ENCODE results near the gene PAPPA.

Gene PAPPA, protein sequence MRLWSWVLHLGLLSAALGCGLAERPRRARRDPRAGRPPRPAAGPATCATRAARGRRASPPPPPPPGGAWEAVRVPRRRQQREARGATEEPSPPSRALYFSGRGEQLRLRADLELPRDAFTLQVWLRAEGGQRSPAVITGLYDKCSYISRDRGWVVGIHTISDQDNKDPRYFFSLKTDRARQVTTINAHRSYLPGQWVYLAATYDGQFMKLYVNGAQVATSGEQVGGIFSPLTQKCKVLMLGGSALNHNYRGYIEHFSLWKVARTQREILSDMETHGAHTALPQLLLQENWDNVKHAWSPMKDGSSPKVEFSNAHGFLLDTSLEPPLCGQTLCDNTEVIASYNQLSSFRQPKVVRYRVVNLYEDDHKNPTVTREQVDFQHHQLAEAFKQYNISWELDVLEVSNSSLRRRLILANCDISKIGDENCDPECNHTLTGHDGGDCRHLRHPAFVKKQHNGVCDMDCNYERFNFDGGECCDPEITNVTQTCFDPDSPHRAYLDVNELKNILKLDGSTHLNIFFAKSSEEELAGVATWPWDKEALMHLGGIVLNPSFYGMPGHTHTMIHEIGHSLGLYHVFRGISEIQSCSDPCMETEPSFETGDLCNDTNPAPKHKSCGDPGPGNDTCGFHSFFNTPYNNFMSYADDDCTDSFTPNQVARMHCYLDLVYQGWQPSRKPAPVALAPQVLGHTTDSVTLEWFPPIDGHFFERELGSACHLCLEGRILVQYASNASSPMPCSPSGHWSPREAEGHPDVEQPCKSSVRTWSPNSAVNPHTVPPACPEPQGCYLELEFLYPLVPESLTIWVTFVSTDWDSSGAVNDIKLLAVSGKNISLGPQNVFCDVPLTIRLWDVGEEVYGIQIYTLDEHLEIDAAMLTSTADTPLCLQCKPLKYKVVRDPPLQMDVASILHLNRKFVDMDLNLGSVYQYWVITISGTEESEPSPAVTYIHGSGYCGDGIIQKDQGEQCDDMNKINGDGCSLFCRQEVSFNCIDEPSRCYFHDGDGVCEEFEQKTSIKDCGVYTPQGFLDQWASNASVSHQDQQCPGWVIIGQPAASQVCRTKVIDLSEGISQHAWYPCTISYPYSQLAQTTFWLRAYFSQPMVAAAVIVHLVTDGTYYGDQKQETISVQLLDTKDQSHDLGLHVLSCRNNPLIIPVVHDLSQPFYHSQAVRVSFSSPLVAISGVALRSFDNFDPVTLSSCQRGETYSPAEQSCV (N-terminal part only)

DNA sequence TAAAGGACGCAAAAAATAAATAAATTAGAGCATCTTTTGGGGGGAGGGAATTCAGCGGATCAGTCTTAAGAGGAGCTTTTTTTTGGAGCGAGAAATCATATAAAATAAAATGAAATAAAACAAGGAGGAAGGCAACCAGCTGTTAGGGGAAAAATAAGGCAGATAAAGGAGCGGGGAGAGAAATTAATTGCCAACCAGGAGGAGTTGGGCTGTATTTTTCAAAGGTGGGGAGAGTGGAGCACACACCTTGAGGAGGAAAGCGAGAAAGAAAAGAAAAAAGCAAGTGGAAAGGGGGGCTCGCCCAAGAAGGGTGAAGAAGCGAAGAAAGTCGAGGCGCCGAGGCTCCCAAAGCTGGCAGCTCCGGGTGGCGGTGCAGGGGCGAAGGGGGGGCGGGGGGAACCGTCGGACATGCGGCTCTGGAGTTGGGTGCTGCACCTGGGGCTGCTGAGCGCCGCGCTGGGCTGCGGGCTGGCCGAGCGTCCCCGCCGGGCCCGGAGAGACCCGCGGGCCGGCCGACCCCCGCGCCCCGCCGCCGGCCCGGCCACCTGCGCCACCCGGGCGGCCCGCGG is at the start of gene PAPPA:
Gene PAPPA (plus strand): TSS at position 27 of the 569 bp plus-strand sequence. CDS start 382 bp downstream, at position 409.
- no peak for DNase-seq

DNA sequence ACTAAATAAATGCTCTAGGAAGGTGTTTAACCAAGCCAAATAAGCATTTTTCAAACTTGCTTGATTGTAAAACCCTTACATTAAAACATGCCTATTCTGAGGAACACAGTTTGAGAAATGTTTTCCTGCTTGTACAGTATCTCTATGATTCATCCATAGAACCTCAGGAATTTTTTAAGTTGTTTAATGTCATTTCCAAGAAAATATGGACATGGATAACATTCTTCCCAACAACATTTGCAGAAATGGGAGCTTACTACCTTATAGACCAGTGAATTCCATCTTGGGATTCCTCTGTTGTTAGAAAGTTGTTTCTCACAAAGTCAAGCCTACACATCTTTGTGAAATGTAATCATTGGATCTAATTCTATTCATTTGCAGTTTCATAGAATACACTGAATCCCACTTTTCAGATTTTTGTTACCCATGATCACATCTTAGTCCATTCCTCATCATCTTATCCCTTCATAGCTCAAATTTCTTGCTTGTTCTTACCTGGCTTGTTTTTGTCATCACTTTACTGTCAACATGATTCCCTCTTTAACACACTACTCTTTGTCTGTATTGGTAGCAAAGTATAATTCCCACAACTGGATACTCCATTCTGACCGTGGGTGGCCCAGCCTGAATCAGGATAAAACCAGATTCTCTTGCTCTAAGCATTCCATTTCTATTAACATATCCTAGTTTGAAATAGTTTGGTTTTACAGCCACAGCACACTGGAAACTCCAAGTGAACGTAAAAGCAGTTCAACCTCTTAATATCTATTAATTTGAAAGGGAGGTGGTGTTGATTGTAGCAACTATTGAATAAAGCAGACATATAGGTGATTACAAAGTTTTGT is 49.4 kb upstream of the PAPPA start:
- no peak for DNase-seq

DNA sequence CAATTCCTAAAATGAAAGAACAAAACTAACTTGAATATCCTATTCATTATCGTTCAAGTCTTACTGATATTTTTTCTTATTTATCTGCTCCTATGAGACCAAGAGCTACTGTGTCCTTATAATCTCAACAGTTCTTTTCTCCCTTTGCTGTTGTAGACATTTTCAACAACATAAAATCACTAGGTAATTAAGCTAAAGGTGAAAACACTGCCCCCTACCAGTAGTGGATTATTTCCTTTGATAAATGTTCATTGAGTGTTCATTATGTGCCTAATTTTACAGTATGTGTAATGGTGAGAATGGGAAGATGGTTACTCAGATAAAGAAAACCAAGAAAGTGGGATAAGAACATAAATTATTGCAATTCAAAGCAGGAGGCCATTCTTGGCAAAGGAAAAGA is 41.4 kb upstream of the PAPPA start:
- peak; percentile 11 for DNase-seq

DNA sequence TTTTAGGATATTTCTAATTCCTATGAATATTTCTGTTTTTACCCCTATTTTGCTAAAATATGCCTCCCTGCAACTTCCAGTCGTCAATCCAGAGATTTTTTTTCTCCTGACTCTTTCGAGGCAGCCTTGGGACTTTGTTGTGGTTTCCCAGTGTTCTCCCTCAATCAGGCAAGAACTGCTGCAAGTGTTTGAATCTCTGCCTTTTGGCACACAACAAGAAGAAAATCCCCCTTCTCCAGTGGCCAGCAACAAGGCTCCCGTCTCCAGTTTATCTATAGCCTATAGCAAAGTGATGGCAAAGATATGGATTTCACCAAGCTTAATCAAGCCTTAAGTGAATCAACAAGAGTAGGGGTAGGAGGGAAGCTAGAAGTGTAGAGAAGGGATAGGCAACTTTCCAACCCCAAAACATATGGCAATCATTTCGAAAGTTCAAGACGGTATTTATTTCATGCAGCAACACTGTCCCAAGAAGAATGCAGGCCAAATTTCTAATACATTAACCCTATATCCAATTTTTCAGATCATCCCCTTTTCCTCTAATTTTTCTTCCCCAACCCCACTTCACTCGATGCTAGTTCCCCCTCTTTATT is 37.7 kb upstream of the PAPPA start:
- DNase-seq, result no peak

DNA sequence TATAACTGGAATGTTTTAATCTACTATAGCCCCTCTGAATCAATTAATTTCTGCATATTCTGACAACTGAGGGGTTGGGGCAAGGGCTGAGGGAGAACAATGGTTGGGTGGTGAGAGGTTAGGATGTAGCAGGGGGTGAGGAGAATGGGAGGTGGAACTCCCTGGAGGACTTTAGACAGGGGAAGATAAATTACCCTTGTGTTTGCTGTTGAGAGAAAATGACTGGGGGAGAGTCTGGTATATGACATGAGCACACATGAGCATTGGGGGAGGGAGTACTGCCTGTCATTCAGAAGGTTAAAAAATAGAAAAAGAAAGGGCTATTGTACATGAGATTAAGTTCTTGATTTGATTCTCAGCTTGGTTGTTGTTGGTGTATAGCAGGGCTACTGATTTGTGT is 37.2 kb upstream of the PAPPA start:
- DNase-seq, result no peak

DNA sequence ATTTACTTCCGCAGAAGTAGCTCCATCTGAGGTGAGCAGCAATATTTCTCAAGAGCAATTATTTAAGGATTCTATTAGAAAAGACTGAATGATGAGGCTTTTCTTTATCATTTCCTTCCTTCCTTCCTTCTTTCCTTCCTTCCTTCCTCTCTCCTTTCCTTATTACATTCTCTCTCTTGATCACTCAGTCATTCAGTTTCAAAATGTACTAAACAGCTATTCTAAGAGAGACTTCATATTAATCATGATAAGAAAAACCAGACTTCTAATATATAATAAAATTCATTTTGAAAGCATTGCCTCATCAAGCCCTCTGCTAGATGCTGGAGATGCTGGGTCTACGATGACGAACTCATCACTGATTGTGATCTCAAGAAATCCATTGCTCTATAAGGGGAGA is 30.4 kb upstream of the PAPPA start:
- no peak for DNase-seq

DNA sequence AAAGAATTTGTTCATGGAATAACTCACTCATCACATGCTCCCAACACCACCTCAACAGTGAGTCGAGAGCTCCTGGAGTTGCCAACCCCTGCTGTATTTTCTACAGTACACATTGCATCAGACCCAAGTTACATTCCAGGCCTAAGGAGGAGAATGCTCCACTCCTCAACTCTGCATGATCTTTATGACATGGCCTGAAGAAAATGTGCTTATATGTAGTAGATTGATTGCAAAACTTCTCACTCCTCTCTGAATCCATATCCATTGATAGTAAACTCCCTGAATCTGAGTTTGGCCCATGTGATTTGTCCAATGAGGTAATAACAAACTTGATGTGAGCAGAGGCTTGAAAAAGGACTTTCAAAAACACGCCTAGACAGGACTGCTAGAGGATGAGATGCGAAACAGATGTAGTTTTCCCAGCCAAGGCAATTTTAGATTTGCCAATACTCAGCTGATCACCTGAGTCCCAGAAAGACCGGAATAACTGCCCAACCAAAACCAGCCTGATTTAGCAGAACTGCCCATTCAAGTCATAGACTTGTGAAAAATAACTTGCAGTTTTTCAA is 29.0 kb upstream of the PAPPA start:
- no peak for DNase-seq

DNA sequence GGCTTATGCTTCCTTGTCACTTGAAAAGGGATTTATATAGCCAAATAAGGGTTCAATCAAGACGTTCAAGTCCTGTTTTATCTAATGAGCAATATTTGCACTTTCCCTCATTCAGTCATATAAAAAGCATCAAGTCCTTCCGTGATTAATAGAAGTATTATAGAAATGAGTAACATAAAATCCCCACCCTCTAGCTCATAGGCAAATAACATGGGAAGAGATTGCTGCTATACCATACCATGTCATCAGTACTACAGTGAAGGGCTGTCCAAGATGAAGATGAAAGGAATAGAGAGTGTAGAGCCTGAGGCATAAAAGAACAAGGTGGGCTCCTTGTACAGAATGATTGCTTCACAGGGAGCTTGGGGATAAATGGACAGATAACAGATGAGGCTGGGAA is 20.4 kb upstream of the PAPPA start:
- DNase-seq, result no peak

DNA sequence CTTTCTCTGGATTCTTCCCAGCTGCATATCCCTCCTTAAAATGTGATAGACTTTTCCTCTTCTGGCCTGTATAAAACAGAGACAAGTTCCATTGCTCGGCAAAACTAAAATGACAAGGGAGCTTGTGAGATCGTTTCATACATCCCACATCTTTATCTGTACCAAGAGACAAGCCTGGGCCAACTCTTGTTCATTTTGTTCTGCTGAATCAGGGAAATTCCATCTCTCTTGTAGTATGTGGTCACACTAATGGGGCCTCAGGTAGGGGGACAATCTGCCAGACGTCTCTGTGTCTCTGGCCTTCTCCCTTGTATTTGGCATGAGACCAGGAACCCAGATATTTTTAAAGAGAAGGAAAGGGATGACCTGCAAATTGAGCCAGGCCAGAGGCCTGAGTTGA is 18.6 kb upstream of the PAPPA start:
- no peak for DNase-seq

DNA sequence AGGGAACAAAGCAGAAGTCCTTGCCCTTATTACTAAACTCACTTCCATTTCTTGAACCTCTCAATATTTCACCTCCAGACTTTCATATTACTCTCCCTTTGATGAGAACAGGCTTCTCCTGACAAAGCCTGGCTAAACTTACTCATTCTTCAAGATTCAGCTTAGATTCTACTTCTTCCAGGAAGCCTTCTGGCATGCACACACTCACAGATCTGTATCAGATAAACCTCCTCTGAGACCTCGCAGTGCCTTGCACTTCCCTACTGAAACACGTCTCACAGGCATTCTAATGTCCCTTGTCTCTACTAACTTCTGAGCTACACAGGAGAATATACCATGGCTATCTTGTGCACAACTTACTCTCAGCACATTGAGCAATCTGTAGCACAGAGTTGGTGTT is 16.6 kb upstream of the PAPPA start:
- DNase-seq, result no peak

DNA sequence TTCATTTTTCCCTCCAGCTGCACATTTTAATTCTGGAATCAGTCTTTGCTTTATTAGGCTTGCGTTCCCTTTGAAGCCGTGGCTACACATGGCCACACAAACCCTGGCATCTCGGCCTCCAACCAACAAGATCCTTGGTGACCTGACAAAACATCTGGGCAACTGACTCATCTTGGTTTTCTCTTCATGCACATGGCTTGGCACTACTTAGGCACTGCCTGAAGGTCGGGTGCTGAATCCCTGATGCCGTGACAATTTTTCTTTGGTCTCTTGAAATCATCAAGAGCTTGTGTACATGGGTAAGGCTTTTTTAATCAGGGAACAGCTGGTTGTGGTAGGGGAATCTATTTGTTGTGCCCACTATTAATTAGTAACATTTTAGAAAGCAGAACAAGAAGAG is 16.0 kb upstream of the PAPPA start:
- no peak for DNase-seq

DNA sequence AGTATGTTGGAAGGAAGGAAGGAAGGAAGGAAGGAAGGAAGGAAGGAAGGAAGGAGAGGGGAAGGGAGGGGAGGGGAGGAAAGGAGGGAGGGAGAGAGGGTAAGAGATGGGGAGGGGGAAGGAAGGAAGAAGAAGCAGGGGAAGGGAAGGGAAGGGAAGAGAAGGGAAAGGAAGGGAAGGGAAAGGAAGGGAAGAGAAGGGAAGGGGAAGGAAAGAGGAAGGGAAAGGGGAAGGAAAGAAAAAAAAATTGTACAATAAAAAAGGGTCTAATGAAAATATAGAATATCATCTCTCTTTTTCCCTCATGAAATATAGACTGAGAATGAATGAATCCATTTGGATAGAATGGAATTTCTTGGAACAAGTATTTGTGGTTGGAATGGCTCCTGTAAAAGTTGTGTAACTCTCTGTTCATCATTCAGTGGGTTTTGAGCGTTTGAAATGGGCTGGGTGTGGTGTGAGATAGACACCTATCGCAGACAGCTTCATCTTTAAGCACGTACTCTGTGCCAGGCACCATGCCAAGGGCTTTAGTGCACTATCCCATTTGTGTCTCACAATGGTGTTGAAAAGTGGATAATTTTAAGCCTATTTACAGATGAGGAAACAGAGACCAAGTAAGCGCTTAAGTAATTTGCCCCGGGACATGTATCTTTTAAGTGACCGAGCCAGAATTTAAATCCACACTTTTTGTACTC is 11.6 kb upstream of the PAPPA start:
- DNase-seq, result no peak

DNA sequence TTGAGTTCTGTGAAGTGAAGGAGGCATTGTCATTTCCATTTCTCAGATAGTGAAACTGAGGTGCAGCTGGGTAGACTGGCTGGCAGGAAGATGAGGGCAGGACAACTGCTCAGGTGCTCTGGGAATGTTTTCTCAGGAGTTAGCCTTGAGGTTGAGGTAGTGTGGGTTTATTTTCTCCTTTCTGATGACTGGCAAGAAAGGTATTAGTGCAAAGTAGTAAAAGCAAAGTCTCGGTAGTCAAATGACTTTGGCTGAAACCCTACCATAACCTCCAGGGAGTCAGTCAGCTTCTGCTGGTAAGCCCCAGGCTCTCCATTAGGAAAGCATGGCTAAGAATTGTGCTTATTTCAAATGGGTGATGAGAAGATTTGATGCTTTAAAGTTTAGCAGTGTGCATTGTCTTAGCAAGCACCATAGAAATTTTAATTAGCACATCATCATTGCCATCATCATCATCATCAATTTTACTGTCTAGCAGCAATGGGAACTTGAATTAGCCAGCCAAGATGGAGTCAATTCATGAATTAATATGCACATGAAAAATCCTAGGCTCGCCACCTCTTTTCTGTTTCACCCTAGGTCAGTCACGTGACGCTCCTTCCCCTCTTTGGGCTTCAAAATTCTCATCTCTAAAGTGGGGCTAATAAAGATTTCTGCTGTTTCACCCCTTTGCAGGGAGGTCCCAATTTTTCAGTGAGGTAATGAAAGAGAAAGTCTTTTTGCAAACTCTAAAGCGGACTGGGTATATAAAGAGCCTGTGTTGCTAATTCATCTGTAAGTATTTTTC is 10.7 kb upstream of the PAPPA start:
- no peak for DNase-seq

DNA sequence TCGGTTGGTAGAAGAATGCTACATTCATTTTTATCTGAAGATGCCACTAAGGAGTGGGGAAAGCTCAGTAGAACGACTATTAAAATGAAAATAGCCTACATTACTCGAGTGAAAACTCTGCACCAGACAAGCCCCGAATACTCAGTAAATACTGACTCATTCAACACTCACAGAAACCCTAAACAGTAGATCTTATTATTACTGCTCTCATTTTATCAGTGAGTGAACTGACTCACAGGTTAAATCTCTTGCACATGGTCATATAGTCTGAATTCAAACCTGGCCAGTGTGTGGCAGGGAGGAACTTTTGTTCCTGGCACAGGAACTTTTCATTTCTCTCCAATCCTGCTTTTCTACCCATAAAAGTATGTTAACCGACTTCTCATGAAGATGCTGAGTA is 9.6 kb upstream of the PAPPA start:
- no peak for DNase-seq

DNA sequence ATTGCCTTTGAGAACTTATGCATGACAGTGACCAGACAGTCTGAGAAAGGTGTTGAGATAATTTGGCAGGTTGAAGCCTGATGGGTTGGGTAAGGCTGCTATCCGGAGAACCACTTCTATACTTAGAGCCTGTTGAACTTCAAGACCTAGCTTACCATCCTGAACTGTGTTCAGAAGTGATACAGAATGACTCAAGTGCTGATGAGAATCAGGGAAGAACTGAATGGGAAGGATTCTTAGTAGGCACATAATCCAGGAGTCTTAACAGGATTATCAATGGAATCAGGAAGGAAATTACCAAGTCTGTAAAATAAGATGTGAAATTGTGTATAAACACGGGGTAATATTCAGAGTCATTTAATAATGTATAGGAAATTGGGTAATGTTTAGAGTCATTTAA is 9.0 kb upstream of the PAPPA start:
- no peak for DNase-seq

DNA sequence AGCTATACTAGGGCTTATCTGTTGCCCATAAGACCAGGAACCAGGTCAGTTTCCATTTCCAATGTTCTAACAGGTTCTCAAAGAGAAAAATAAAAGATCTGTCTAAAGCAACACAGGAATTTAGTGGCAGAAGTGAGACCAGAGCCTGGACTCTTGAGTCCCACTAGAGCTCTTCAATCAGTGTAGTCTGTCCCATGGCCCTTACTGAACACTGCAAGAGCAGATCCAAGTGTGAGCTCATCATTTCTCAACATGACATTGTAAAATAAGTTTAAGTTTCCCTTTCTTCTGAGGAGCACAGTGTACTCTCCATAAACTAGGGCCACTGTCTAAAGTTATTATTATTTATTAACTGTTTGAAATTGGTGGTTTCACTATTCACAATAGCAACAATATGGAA is 8.6 kb upstream of the PAPPA start:
- DNase-seq, result no peak

DNA sequence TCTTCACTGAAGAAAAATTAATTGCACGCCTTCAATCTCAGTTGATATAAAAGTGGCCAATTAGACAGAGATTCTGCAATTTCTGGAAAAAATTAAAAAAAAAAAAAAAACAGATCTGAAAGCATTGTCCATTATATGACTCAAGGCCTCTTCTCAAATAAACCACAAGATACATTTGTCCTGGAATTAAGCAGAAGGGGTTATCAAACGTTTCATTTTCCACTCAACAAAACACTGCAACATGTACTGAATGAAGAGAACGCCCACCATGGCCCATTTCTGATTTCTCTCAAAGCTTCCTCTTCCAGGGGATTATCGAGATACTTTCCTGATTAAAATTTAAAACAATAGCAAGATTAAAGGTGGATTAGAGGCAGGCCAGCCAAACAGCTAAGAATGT is 5.8 kb upstream of the PAPPA start:
- DNase-seq, result no peak

DNA sequence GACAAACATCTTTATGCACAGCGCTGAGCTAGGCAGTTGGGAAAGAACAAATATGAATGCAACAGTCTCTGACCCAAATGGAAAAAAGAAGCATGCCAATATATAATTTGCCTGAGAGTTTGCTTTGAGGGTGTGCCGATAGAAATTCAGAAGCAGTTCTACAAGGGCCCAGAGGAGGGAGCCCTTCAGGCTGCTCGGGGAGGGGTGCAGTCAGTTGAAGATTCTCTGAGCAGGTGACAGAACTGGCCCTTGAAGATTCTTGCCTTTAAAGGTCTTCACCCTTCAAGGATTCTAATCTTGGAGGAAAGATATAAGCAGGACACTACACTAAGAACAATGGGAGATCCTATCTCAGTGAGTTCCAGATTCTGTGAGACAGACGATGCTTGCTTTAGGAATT is 3.7 kb upstream of the PAPPA start:
- DNase-seq, result peak; percentile 60

DNA sequence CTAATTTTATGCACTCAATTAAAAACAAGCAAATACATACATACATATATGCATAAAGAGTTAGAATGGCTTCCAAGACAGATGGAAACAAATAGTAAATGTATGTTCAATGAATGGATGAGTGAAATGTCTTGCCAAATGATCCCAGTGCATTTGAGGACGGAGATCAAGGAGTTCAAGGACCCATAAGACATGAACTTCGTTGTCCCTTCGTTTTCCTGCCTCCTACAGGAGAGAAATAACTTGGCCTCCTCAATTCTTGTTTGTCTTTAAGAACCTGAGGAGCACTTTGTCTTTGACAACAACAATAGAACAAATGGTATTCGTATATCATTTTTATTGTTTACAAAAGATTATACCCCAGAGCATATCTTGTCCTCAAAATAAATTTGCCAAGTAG is 2.4 kb upstream of the PAPPA start:
- DNase-seq, result no peak

DNA sequence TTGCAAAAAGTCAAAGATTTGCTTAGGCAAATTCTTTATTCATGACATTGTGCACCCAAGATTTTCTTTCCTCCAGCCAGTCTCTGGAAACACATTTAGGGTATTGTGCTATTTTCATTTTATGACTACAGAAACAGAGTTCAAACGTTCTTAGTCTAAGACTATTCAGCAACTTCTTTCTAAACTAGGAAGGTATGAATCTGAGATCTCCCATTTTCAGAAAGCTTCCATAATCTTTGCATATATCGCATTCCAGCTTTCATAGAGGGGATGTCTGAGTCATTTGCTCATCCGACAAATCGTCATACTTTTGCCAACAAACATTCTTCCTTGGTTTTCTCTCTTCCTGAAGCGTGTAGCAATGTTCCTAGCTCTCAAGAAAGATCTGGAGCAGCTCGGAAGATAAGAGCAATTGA is 1.6 kb upstream of the PAPPA start:
- no peak for DNase-seq
